ENCODE data around the gene FOXJ3.

Gene FOXJ3

DNA sequence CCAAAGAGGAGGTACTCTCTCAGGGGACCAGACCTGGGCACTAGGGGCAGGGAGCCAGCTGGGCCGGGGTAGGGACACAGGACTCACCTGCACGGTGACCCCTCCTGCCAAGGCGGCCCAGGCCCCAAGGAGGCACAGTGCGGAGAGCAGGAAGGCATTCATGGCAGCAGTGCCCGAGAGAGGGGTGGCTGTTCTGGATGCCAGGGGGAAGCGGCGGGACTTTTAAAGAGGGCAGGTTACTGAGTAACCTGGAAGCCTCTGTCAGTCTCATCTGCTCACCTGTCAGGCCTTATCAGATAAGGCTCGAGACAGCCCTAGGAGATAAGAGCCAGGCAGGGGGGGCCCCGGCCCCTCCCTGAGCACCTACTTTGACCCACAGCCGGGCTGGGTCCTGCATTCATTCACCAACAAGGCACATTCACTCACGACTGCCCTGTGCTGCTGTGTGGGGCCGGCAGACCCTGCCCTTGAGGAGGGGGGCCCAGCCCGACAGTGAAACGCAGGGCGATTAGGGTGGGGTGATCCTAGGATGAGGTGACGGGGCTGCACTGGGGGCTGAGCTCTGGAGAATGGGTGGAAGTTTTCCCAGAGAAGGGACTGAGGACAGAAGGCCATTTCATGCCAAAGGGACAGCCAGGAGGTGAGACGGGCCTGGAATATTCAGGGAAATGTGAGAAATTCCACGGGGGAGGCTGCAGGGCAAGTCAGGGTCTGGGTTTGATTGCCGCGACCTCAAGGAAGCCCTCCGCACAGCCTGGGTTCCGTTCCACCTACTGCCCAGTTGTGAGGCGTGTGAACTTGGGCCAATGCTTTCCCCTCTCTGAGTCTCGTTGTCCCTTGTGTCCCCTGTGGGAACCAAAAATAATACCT, 170.2 kb downstream of the FOXJ3 start, which contains the start of gene GUCA2A:
Gene GUCA2A (minus strand): TSS at position 195 of the 870 bp plus-strand sequence. CDS start 33 bp downstream, at position 162.
- no peak for TF ChIP-seq CTCF (conservative IDR thresholded peaks at IDR 0.05; ENCODE audit: low read depth, low read length)
- no peak within 1 kb of the TSS for H3K4me3 ChIP-seq (ENCODE audit: low read depth, low read length)
- no peak for DNase-seq (ENCODE audit: low read depth)

DNA sequence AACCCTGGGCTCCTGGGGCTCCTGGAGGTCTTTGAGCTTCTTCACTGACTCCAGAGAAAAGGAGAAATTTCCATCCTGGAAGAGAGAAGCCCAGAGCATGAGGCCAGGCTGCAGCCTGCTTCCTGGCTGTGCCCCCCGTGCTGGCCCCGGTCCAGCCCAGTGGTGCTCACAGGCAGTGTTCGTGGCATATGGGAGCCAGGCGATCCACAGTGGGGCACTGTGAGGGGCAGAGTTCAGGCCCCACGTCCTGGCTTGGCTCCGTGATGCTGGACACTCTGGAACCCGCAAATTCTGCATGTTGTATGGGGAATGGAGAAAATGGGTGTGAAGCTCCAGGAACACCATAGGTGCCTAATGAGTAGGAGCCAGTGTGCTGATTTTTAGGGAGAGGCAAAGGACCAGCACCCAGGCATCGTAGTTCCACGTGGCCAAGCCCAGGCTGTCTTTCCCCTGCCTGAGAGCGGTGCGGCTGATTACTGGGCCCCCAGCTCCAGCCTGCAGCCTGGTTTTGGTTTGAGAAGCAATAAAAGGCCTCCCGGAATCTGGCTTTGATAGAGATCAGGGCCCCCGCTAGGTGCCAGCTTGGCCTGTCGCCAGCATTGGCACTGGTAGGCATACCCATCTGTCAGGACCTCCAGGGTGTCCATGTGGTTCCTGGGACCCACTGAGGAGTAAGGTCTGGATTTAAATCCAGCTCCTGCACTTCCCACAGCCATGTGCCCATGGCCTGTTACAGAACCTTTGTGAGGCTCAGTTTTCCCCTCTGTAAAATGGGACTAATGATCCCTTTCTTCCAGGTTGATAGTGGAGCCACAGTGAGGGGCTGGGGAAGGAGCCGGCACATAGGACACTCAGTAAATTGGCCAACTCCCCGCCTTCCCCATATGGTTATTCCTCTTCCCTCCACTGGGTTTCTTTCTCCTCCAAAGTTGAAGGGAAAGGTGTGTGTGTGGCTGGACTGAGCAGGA, 171.2 kb downstream of the FOXJ3 start:
- no peak for TF ChIP-seq CTCF (conservative IDR thresholded peaks at IDR 0.05; ENCODE audit: low read depth, low read length)
- no peak overlapping the region for H3K4me3 ChIP-seq (ENCODE audit: low read depth, low read length)
- no peak for DNase-seq (ENCODE audit: low read depth)

GRCh38 chr1:42163114-42163513, 171.9 kb downstream of the FOXJ3 start:
- H3K4me3 ChIP-seq (ENCODE audit: low read depth, low read length): no peak overlapping the region

GRCh38 chr1:42162181-42162580, 172.9 kb downstream of the FOXJ3 start:
- no peak for DNase-seq (ENCODE audit: low read depth)
- no peak overlapping the region for H3K4me3 ChIP-seq (ENCODE audit: low read depth, low read length)
- no peak for TF ChIP-seq CTCF (conservative IDR thresholded peaks at IDR 0.05; ENCODE audit: low read depth, low read length)

More at GRCh38 chr1:42163114-42163513, 171.9 kb downstream of the FOXJ3 start:
- TF ChIP-seq CTCF (conservative IDR thresholded peaks at IDR 0.05; ENCODE audit: low read depth, low read length): no peak
- no peak for DNase-seq (ENCODE audit: low read depth)

- peak; percentile 35 for DNase-seq (ENCODE audit: low read depth)
- no peak overlapping the region for H3K4me3 ChIP-seq (ENCODE audit: low read depth, low read length)
These were observed 176.8 kb downstream of the FOXJ3 start for GRCh38 chr1:42158189-42158588.

DNA sequence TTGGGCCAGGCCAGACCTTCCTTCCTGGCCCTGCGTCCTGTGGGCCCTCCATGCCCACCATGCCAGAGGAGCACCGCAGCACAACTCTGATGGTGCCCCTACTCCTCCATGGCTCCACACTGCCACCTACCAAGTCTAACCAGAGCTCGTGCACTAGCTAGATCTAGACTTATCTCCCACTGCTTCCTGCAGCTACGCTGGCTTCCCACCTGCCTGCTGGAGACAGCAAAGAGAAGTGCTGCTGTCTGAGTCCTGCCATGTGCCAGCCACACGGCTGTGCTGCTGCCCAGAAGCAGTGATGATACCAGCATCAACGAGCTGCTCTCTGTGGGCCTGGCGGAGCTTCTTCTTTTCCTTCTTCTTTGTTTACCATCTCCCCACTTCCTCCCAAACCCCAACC, 177.4 kb downstream of the FOXJ3 start:
- no peak overlapping the region for H3K4me3 ChIP-seq (ENCODE audit: low read depth, low read length)
- TF ChIP-seq CTCF (conservative IDR thresholded peaks at IDR 0.05; ENCODE audit: low read depth, low read length): no peak
- no peak for DNase-seq (ENCODE audit: low read depth)

More at GRCh38 chr1:42158189-42158588, 176.8 kb downstream of the FOXJ3 start:
- TF ChIP-seq CTCF (conservative IDR thresholded peaks at IDR 0.05; ENCODE audit: low read depth, low read length): no peak
